ENCODE results near the gene ZSCAN31.

Gene ZSCAN31

DNA sequence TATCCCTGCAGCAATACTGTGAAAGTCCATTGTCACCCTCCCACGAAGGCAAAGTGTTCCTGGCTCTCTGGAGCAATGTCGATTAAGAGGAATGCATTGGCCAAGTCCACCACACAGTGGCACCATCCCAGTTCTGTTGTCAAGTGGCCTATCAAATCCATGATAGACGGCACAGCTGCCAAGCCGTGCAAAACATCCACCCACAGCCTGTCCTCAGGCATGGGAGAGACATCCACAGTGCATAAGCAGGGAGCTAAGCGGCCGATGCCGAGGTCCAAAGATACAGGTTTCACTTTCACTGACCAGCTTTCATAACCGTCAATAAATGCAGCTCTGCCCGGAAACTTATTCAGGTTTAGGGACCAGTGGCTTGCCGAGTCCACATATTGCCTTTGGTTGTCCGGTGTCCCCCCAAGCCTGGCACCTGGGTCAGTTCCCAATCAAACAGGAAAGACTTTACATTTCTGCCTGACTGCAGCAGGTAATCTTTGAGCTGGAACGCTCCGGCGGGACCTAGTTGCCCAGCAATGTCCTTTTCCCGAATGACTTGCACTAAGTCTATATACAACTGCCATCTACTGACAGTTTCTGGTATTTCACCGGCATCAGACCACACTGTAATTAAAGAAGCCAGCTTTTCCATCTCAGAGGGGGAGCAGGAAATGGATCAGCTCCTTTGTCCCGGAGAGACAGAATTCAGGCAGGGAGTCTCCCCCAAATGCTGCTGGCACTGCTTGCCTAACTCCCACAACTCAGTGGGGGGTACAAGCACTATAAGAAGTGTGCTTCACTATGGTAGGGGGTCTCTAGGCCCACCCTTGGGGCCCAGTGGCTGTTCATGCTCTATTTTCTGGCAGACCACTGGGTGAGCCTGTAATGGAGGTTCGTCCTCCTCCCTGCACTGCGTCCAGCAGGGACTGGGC lies 20.1 kb upstream of the ZSCAN31 start:
- H3K9me2 ChIP-seq (replicated peaks; ENCODE audit: control insufficient read depth, low read length): no peaks in the 10 kb centered on the region
- H3K9me3 ChIP-seq (ENCODE audit: control insufficient read depth, insufficient read depth, low read length): peaks cover 8% of the 10 kb centered on the region; the same call in 1 of the 2 replicates
- no peaks in the 10 kb centered on the region for H3F3A ChIP-seq (ENCODE audit: control insufficient read depth, insufficient read depth)
- peaks cover 8% of the 10 kb centered on the region for H3K36me3 ChIP-seq (ENCODE audit: control insufficient read depth, low read length)
- no peaks in the 10 kb centered on the region for H3K27me3 ChIP-seq (ENCODE audit: control insufficient read depth, low read length)
- H3K4me1 ChIP-seq (ENCODE audit: control insufficient read depth, low read length): peaks cover 22% of the 10 kb centered on the region
- H3K79me2 ChIP-seq (ENCODE audit: control insufficient read depth, low read length): peaks cover 32% of the 10 kb centered on the region
- H3K27ac ChIP-seq (ENCODE audit: low read depth, low read length): no peak overlapping the region
- H3K4me2 ChIP-seq (ENCODE audit: low read length): peak overlapping the region; percentile 93
- H4K20me1 ChIP-seq (ENCODE audit: control insufficient read depth, insufficient read depth, low read depth, low read length): no peaks in the 10 kb centered on the region
- no peak for TF ChIP-seq EZH2phosphoT487 (IDR thresholded peaks at IDR 0.05; ENCODE audit: borderline replicate concordance, low read length)
- TF ChIP-seq, protein P1, sequence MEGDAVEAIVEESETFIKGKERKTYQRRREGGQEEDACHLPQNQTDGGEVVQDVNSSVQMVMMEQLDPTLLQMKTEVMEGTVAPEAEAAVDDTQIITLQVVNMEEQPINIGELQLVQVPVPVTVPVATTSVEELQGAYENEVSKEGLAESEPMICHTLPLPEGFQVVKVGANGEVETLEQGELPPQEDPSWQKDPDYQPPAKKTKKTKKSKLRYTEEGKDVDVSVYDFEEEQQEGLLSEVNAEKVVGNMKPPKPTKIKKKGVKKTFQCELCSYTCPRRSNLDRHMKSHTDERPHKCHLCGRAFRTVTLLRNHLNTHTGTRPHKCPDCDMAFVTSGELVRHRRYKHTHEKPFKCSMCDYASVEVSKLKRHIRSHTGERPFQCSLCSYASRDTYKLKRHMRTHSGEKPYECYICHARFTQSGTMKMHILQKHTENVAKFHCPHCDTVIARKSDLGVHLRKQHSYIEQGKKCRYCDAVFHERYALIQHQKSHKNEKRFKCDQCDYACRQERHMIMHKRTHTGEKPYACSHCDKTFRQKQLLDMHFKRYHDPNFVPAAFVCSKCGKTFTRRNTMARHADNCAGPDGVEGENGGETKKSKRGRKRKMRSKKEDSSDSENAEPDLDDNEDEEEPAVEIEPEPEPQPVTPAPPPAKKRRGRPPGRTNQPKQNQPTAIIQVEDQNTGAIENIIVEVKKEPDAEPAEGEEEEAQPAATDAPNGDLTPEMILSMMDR (IDR thresholded peaks at IDR 0.05; ENCODE audit: low read depth, low read length, poor library complexity, severe bottlenecking): peak; percentile 72
- peak overlapping the region; percentile 80 for H3K4me3 ChIP-seq (ENCODE audit: low read length)

DNA sequence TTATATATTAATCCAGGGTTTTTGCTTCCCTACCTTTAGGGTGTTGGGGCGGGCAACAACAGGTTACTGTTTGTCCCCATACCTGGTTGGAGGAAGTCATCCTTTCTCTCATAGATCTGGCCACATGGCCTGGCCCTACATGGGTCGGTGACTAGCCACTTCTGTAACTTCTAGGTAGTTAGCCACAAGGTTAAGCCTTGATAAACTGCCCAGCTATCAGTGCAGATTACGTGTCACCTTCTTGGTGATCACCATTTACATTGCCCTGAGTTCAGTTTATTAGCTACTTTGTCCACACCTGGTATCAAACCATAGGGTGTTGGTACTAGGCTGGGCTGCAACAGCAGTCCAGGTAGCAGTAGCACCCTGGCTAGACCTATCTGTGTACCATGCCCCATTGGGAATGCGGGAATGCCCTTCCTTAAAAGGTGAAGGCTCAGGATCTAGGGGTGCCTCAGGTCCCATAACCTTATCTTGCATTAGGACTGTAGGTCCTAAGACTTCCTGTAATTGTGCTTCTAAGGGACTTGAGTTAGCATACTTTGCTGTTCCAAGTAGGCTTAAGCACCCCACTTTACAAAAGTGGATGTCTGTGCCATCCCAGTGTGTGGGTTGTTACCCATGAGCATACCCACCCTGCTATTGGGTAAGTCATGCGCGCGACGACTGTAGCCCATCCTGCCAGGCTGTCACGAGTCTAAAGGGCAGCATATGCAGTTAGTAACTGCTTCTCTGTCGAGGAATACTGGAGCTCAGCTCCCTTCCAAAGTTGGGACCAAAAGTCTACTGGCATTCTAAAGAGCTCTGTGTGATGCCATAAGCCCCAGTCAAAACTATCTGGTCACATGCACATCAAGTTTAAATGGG lies 19.0 kb upstream of the ZSCAN31 start:
- no peak overlapping the region for H3K27ac ChIP-seq (ENCODE audit: low read depth, low read length)
- H3F3A ChIP-seq (ENCODE audit: control insufficient read depth, insufficient read depth): no peaks in the 10 kb centered on the region
- H3K79me2 ChIP-seq (ENCODE audit: control insufficient read depth, low read length): peaks cover 43% of the 10 kb centered on the region
- H4K20me1 ChIP-seq (ENCODE audit: control insufficient read depth, insufficient read depth, low read depth, low read length): no peaks in the 10 kb centered on the region
- peak overlapping the region; percentile 80; the same call in 1 of the 2 replicates for H3K4me3 ChIP-seq (ENCODE audit: low read length)
- H3K36me3 ChIP-seq (ENCODE audit: control insufficient read depth, low read length): peaks cover 8% of the 10 kb centered on the region
- H3K4me2 ChIP-seq (ENCODE audit: low read length): peak overlapping the region; percentile 93
- no peaks in the 10 kb centered on the region for H3K9me2 ChIP-seq (replicated peaks; ENCODE audit: control insufficient read depth, low read length)
- peaks cover 29% of the 10 kb centered on the region for H3K4me1 ChIP-seq (ENCODE audit: control insufficient read depth, low read length)
- peaks cover 8% of the 10 kb centered on the region; the same call in 1 of the 2 replicates for H3K9me3 ChIP-seq (ENCODE audit: control insufficient read depth, insufficient read depth, low read length)
- TF ChIP-seq, protein P1 (IDR thresholded peaks at IDR 0.05; ENCODE audit: low read depth, low read length, poor library complexity, severe bottlenecking): no peak
- no peak for TF ChIP-seq EZH2phosphoT487 (IDR thresholded peaks at IDR 0.05; ENCODE audit: borderline replicate concordance, low read length)
- no peaks in the 10 kb centered on the region for H3K27me3 ChIP-seq (ENCODE audit: control insufficient read depth, low read length)

DNA sequence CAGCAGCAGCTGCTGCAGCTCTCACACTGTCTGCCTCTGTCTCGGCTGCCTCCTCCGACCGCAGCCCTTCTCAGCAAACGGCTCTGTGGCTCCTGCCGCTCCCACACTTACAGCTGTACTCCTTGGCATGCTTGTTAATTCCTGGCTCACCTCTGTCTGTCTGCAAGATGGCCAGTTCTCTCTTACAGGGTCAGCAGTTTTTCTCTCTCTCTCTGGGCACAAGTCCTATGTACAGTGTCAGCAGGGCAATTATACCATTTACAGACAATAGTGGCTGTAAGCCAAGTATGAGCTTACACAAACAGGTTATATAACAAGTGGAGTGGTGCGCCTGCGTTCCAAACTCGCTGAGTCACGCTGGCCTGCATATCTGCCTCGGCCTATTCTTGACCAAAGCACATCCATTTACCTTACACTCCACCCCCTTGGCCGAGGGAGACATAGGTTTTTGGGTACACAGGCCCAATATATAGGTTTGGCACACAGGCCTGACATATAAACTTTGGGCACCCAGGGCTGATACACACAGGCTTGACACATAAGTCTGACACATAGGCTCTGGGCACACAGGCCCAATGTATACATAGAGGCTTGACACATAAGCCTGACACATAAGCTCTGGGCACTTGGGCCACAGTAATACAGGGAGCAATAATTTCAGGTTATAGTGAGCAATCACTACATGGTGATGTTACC lies 18.2 kb upstream of the ZSCAN31 start:
- H3K27me3 ChIP-seq (ENCODE audit: control insufficient read depth, low read length): no peaks in the 10 kb centered on the region
- no peak overlapping the region for H3K4me3 ChIP-seq (ENCODE audit: low read length)
- H3K36me3 ChIP-seq (ENCODE audit: control insufficient read depth, low read length): peaks cover 8% of the 10 kb centered on the region
- H4K20me1 ChIP-seq (ENCODE audit: control insufficient read depth, insufficient read depth, low read depth, low read length): no peaks in the 10 kb centered on the region
- no peaks in the 10 kb centered on the region for H3F3A ChIP-seq (ENCODE audit: control insufficient read depth, insufficient read depth)
- TF ChIP-seq, protein P1 (IDR thresholded peaks at IDR 0.05; ENCODE audit: low read depth, low read length, poor library complexity, severe bottlenecking): no peak
- no peak for TF ChIP-seq EZH2phosphoT487 (IDR thresholded peaks at IDR 0.05; ENCODE audit: borderline replicate concordance, low read length)
- no peaks in the 10 kb centered on the region for H3K9me2 ChIP-seq (replicated peaks; ENCODE audit: control insufficient read depth, low read length)
- no peak overlapping the region for H3K27ac ChIP-seq (ENCODE audit: low read depth, low read length)
- peaks cover 8% of the 10 kb centered on the region; the same call in 1 of the 2 replicates for H3K9me3 ChIP-seq (ENCODE audit: control insufficient read depth, insufficient read depth, low read length)
- no peak overlapping the region for H3K4me2 ChIP-seq (ENCODE audit: low read length)
- H3K79me2 ChIP-seq (ENCODE audit: control insufficient read depth, low read length): peaks cover 44% of the 10 kb centered on the region
- H3K4me1 ChIP-seq (ENCODE audit: control insufficient read depth, low read length): peaks cover 31% of the 10 kb centered on the region
